Iris pigment epithelial cell (primary cell): ENCODE measurements around the gene ERC2.
A peak's percentile ranks its signal among the peaks of the same experiment; 100 is the strongest.

Experiments
- DNase-seq: peaks from one replicate; pipeline ENCODE4 v3.0.0-alpha.2; 2011; ENCODE audit warnings: low read depth

Gene ERC2

DNA sequence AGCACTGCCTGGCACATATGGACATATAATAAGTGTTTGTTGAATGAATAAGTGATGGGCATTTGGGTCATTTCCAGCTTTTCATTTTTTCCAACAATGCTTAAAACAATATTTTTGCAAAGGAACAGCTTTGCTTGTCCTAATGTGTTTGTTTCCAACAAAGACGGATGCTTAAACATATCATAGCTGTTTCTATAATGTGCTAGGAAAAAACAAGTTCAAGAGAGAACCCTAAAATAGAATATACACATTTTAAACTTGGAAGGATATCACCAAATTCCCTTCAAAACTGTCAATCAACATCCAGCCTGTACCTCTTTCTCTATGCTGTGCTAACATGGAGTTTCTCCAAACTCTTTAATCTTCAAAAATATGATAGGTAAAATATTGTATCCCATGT is 756.6 kb downstream of the ERC2 start:
- no peak for DNase-seq

DNA sequence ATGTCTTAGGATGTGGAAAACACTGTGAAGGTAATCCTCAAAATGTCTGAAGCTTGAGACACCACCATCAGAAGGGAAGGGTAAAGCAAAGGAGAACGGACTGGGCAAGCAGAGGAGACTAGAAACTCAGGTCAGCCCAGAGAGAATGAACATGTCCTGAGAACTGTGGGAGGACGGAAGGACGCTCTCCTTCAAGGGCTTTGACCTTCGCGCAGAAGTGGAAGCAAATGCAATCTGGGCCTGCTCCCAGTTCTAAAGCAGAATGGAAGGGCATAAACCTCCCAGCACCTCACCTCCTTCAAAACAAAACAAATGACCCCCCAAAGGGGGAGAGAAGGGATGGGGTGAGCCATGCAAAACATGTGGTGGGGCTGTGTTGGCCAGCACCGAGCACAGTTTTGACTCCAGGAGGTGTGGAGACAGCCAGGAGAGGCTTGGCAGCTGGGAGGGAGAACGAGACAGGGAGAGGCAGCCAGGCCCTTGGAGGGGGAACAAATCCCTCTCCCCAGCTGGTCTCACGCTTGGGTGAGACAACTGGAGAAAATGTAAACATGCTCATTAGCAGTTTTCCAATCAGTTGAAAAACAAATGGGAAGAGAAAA is 758.8 kb downstream of the ERC2 start:
- no peak for DNase-seq

DNA sequence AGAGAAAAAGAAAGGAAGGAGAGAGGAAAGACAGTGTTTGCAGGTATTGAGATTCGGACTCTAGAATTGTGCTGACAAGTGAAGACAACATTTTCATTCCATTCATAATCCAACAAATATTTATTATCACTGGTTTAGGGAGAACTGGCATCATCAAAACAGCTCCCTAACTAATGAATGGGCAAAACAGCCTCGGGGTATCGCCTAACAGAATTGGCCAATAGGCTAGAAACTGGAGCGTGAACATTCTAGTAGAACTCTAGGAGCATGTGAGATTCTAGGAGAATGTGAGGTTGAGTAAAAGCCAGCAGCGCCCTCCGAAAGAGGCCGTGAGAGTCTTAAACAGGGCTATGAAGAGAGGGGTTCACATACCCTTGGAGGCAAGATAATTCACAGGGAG is 759.3 kb downstream of the ERC2 start:
- no peak for DNase-seq

DNA sequence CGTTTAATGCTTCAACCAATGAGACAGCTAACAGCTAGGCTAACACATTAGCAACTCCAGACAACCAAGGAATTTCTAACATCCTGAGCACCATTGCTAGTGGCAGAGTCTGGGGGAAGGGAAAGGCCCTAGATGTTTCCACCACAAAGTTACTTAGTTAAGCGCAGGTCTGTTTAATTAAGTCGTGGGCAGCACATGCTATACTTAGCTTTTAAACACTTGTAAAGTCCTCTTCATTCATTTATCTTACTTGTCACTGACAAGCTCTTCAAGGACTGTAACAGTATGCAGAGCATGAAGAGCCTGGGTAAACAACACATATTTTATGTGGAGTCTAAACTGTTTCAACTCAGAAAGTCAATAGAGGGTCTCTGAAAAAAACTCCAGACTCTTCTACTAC is 760.0 kb downstream of the ERC2 start:
- no peak for DNase-seq

DNA sequence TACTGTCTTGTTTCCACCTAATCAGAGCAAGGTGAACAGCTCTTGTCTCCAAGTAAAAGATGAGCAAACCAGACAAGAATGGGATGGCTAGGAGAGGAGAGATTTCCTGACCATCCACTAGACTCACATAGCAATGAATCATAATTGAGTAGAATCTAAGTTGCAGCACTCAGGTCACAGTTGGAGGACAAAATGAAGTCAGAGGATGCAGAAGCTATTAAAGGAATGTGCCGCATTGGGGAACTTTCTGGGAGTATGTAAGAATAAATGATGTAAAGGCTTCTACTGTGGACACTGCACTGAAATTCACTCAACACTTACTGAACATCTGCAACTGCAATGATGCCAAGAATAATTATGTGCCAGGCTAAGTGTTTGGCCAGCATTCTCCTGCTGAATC is 763.7 kb downstream of the ERC2 start:
- DNase-seq, result peak; percentile 89

DNA sequence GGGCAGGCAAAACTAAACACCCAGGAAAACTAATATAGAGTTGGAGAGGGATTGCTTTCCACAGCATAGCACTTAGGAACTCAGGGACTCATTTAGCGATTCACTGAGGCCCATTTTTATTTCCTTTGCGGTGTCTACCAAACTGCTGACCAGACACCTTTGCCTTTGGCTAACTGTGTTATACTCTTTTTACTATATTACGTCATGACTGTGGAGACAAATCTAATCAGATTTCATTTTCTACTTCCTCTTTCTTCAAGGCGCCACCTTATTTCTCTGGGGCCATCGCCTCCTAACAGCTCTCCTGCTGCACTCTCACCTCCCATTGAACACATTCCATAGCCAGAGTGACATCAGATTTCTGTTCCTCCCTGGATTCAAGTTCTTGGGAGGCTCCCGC is 765.4 kb downstream of the ERC2 start:
- DNase-seq, result no peak

- DNase-seq, result peak; percentile 86
Observed at GRCh38 chr3:55701997-55702396, 766.3 kb downstream of the ERC2 start.

GRCh38 chr3:55698831-55699230 is 769.4 kb downstream of the ERC2 start:
- DNase-seq, result peak; percentile 81

GRCh38 chr3:55697177-55697865 is 770.9 kb downstream of the ERC2 start:
- DNase-seq, result no peak

DNA sequence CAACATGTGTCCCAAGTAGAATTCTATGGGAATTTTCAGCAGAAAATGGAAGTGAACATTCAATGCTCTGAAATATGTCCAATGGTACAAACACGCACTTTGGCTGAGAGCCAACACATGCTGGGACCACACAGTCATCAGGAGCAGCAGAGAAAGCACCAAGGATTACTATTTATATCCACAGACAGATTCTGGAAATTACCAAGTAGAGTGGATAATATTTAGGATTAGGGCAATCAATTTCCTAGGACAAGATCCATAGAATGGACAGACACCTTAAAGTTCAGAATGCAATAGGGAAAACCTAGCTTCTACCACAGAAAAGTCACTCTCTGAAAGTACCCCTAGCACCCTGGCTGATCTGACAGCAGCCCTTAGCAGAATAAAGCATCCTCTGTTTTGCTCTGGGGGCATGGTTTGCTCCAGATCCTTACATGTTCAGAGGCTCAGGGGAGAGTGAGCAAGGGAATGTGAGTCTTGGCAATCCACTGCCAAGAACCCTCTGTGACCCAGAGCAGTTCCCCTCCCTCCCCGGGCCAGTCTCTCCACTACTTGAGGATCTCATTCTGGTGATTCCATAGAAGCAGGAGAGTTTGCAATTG is 775.2 kb downstream of the ERC2 start:
- peak; percentile 68 for DNase-seq

- no peak for DNase-seq
Observed at GRCh38 chr3:55692295-55692956, 775.8 kb downstream of the ERC2 start.

DNA sequence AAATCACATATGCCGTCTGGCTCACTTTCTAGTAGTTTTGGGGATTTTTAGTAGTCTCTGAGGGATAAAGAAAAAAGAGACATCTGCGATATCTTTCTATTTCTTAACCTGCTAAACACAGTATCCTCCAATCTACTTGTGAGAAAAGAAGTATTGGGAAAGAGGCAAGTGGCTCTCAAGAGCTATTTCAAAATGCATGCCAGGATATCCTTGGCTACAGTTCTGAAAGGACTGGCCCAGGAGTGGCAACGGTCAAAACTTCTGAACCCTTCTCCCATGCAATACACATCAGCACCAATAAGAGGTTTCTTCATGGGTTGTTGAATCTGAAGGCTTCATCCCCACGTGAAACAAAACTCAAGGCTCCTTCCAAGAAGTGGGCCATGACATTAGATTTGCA is 777.1 kb downstream of the ERC2 start:
- no peak for DNase-seq

- DNase-seq, result no peak
Observed at GRCh38 chr3:55690726-55691125, 777.5 kb downstream of the ERC2 start.

DNA sequence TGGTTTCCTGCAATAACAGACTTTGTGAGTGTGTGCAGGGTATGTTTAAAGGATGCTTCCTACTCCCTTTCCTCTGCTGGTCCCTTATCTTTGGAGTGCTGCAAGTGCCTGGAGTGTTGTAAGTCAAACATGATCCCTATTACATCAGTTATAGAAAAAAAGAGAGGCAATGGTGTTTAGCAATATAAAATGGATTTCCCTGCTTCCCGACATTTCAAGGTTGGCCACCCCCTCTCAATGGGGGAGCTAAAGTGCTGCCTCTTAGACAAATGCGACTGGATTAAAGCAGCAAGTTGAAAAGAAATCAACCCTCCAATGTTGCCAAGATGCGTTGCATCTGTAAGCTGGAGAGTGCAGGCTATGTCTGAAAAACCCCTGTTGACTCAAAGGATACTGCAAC is 778.1 kb downstream of the ERC2 start:
- peak; percentile 32 for DNase-seq

DNA sequence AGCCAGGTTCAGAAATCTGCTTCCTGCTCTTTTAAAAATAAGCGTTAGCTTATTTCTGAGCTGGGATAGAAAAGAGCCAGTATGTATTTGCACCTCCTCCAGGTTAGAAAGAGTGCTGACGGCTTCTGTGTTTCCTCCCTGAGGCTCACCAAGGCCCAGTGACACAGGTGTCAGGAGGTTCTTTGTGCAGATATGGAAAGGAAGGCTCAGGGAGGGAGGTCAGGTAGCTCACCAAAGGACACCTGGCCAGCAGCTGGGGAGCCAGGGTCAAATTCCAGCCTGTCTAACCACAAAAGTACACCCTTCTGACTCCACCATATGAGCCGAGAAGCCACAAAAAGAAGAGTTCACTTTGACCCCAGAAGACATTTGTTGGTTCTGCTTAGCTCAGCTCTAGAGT is 780.1 kb downstream of the ERC2 start:
- DNase-seq, result no peak

GRCh38 chr3:55687526-55687925 is 780.7 kb downstream of the ERC2 start:
- no peak for DNase-seq

- peak; percentile 75 for DNase-seq
Observed at GRCh38 chr3:55686426-55687254, 781.6 kb downstream of the ERC2 start.

DNA sequence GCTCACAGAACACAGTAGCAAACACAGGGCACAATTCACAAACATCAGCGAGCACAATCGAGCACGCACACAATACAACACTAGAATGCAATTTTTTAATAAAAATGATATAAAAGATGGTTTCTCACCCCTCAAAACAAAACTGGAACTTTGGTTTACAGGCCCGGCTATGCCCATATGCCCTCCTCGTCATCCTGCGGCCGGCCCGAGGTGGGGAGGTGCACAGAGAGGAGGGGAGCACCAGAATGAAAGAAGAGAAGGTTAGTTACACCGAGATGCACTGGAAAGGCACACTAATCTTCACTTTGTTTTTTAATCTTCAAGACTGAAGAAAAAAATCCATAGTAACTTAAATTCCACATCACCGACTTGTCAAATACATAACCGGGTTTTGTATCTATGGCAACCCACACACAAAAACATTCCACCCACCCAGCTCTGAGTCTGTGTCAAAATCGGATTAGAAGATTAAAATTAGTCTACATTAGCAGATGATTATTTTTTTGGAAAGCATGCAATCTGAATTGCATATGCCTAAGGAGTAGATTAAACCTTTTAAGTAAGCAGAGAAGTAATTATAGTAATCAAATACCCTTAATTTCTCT is 784.5 kb downstream of the ERC2 start:
- peak; percentile 31 for DNase-seq

- no peak for DNase-seq
Observed at GRCh38 chr3:55682461-55682860, 785.8 kb downstream of the ERC2 start.

DNA sequence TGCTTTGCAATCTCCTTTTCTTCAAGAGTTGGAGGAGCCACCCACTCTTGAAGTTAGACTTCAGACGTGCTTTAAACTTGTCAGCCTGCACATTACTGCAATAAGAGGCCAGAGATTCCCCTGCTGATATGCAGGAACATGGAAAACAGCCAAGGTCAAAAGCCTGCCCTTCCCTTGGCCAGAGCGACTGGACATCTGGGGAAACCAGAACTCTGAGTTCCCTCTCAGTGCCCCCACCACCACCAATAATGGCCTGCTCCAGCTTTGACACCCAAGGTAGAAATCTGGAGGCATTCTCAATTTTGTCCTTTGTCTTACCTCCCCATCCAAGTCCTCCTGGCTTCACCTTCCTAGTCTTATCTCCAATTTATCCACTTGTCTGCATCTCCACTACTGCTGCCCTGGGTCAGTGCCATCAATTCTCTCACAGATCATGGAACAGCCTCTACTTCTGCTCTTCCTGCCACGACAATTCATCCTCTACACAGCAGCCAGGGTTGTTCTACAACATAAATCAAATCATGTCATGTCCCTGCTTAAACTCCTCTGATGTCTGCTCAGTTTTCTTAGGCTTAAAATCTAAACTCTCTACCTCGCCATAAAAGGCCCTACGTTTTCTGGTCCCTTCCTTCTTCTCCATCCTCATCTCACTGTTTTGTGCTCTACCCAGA is 789.6 kb downstream of the ERC2 start:
- no peak for DNase-seq

DNA sequence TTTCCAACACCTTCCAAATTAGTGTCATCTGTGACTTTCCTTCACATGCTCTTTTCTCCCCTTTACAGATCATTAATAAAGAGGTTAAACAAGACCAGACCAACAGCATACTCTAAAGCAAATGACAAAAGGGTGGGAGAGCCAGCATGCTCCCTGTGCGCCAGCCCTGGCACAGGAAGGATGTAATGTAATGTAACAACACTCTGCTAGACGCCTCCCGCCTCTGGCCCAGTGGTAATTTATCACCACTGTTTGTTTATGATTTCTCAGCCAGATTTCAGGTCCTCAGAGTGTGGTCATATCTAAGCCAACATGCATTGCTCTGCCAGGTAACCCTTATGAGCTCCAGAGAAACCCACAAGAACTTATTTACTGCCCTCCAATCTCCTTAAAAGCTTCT is 791.6 kb downstream of the ERC2 start:
- peak; percentile 14 for DNase-seq
